ENCODE data around the gene RGS9.
A peak's percentile ranks its signal among the peaks of the same experiment; 100 is the strongest.
"Not testable (repeated sequence)": the region's sequence is repeated elsewhere in the genome, so short reads cannot be mapped to it uniquely, and the experiment has no call there.

RGS9 gene

DNA sequence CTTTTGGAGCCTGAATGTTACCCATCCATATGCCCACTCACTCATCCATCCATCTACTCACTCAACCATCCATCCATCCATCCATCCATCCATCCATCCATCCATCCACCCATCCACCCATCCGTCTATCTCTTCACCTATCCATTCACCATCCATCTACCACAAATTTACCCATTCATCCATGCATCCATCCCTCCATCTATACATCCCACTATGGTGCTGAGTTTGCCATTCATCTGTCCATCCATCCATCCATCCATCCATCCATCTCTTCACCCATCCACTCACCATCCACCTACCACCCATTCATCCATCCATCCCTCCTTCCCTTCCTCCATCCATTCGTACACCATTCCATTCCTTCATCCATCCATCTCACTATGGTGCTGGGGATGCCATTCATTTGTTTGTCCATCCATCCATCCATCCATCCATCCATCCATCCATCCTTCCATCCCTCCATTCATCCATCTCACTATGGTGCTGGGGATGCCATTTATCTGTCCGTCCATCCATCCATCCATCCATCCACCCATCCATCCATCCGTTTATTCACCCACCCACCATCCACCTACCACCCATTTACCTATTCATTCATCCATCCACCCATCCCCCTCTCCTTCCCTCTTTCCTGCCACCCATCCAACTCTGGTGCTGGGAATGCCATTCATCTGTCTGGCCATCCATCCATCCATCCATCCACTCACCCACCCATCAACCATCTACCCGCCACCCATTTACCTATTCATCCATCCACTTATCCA is 39.7 kb downstream of the RGS9 start:
- H4K20me1 ChIP-seq (ENCODE audit: insufficient read depth, low read length): no peaks in the 10 kb centered on the region
- no peaks in the 10 kb centered on the region for H3K9me3 ChIP-seq (replicated peaks; ENCODE audit: insufficient read depth, low read length)
- no peak overlapping the region for H3K4me2 ChIP-seq (ENCODE audit: low read depth, low read length)
- no peaks in the 10 kb centered on the region for H3K36me3 ChIP-seq (replicated peaks; ENCODE audit: insufficient read depth, low read length)
- no peak overlapping the region for H2AFZ ChIP-seq (ENCODE audit: low read length)
- no peaks in the 10 kb centered on the region for H3K79me2 ChIP-seq (ENCODE audit: low read length)
- H3K4me1 ChIP-seq (ENCODE audit: low read length): peaks cover 22% of the 10 kb centered on the region
- H3F3A ChIP-seq (ENCODE audit: insufficient read depth, low read length): peaks cover 7% of the 10 kb centered on the region
- H3K9ac ChIP-seq (ENCODE audit: low read length): no peak overlapping the region
- H3K27me3 ChIP-seq (replicated peaks; ENCODE audit: insufficient read depth, low read length): no peaks in the 10 kb centered on the region
- H3K4me3 ChIP-seq (ENCODE audit: low read length): no peak overlapping the region
- no peaks in the 10 kb centered on the region for H3K9me2 ChIP-seq (replicated peaks; ENCODE audit: insufficient read depth, low read length)
- DNase-seq: no peak
- H3K27ac ChIP-seq (ENCODE audit: low read length): no peak overlapping the region
- TF ChIP-seq EZH2 (optimal IDR thresholded peaks at IDR 0.05; ENCODE audit: low read depth, low read length) (no peak), EZH2phosphoT487 (IDR thresholded peaks at IDR 0.05; ENCODE audit: low read length) (no peak)
- TF ChIP-seq, protein P1, sequence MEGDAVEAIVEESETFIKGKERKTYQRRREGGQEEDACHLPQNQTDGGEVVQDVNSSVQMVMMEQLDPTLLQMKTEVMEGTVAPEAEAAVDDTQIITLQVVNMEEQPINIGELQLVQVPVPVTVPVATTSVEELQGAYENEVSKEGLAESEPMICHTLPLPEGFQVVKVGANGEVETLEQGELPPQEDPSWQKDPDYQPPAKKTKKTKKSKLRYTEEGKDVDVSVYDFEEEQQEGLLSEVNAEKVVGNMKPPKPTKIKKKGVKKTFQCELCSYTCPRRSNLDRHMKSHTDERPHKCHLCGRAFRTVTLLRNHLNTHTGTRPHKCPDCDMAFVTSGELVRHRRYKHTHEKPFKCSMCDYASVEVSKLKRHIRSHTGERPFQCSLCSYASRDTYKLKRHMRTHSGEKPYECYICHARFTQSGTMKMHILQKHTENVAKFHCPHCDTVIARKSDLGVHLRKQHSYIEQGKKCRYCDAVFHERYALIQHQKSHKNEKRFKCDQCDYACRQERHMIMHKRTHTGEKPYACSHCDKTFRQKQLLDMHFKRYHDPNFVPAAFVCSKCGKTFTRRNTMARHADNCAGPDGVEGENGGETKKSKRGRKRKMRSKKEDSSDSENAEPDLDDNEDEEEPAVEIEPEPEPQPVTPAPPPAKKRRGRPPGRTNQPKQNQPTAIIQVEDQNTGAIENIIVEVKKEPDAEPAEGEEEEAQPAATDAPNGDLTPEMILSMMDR (IDR thresholded peaks at IDR 0.05; ENCODE audit: low read length): no peak

DNA sequence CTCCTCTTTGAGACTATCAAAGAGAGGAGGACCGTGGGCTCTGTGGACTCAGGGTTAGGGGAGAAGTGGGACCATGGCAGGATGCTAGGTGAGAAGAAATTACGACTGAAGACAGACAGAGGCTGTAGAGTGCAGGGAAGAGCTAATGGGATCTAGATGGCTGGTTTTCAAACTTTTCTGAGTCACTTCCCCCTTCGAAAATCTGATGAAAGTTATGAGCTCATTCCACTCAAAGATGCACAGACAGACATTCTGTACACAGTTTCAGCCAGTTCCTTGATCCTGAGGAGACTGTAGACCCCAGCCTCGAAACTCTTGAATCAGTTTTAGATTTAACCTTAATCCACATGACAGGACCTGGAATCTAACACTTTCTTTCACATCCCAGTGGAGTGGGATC is 40.7 kb downstream of the RGS9 start:
- no peaks in the 10 kb centered on the region for H3K36me3 ChIP-seq (replicated peaks; ENCODE audit: insufficient read depth, low read length)
- no peak overlapping the region for H3K9ac ChIP-seq (ENCODE audit: low read length)
- peaks cover 13% of the 10 kb centered on the region for H3F3A ChIP-seq (ENCODE audit: insufficient read depth, low read length)
- no peak overlapping the region for H3K4me3 ChIP-seq (ENCODE audit: low read length)
- H3K79me2 ChIP-seq (ENCODE audit: low read length): no peaks in the 10 kb centered on the region
- no peak for DNase-seq
- H3K27me3 ChIP-seq (replicated peaks; ENCODE audit: insufficient read depth, low read length): no peaks in the 10 kb centered on the region
- no peaks in the 10 kb centered on the region for H4K20me1 ChIP-seq (ENCODE audit: insufficient read depth, low read length)
- no peak overlapping the region for H2AFZ ChIP-seq (ENCODE audit: low read length)
- H3K9me3 ChIP-seq (replicated peaks; ENCODE audit: insufficient read depth, low read length): no peaks in the 10 kb centered on the region
- H3K27ac ChIP-seq (ENCODE audit: low read length): no peak overlapping the region
- H3K4me2 ChIP-seq (ENCODE audit: low read depth, low read length): no peak overlapping the region
- H3K4me1 ChIP-seq (ENCODE audit: low read length): peaks cover 32% of the 10 kb centered on the region
- no peaks in the 10 kb centered on the region for H3K9me2 ChIP-seq (replicated peaks; ENCODE audit: insufficient read depth, low read length)
- no peak for TF ChIP-seq EZH2phosphoT487 (IDR thresholded peaks at IDR 0.05; ENCODE audit: low read length)
- no peak for TF ChIP-seq EZH2 (optimal IDR thresholded peaks at IDR 0.05; ENCODE audit: low read depth, low read length)
- TF ChIP-seq, protein P1 (IDR thresholded peaks at IDR 0.05; ENCODE audit: low read length): no peak

DNA sequence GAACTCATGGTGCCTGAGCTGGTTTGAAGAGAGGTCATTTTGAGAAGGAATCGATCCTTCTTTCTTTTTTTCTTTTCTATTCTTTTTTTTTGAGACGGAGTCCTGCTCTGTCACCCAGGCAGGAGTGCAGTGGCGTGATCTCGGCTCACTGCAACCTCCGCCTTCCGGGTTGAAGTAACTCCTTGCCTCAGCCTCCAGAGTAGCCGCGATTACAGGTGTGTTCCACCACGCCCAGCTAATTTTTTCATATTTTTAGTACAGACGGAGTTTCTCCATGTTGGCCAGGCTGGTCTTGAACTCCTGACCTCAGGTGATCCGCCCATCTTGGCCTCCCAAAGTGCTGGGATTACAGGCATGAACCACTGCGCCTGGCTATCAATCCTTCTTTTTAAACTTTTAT is 43.1 kb downstream of the RGS9 start:
- not testable (repeated sequence) for H3K27me3 ChIP-seq (replicated peaks; ENCODE audit: insufficient read depth, low read length); H2AFZ ChIP-seq (ENCODE audit: low read length); H3K9me2 ChIP-seq (replicated peaks; ENCODE audit: insufficient read depth, low read length); H3K36me3 ChIP-seq (replicated peaks; ENCODE audit: insufficient read depth, low read length); H3K79me2 ChIP-seq (ENCODE audit: low read length); H3K9ac ChIP-seq (ENCODE audit: low read length); DNase-seq; H3K9me3 ChIP-seq (replicated peaks; ENCODE audit: insufficient read depth, low read length); H3K27ac ChIP-seq (ENCODE audit: low read length); H3K4me3 ChIP-seq (ENCODE audit: low read length); H4K20me1 ChIP-seq (ENCODE audit: insufficient read depth, low read length); H3K4me2 ChIP-seq (ENCODE audit: low read depth, low read length)
- Histone ChIP-seq H3F3A (ENCODE audit: insufficient read depth, low read length) (peaks cover 13% of the 10 kb centered on the region), H3K4me1 (ENCODE audit: low read length) (peaks cover 32% of the 10 kb centered on the region)

DNA sequence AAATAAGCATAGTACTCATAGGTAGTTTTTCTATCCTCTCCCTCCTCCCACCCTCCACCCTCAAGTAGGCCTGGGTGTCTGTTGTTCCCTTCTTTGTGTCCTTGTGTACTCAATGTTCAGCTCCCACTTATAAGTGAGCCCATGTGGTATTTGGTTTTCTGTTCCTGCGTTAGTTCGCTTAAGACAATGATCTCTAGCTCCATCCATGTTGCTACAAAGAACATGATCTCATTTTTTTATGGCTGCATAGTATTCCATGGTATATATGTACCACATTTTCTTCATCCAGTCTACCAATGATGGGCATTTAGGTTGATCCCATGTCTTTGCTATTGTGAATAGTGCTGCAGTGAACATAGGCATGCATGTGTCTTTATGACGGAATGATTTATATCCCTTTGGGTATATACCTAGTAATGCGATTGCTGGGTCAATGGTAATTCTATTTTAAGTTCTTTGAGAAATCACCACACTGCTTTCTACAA is 43.6 kb downstream of the RGS9 start:
- Histone ChIP-seq H3K27ac (ENCODE audit: low read length) (peak overlapping the region; percentile 76; the same call in 1 of the 2 replicates), H3K4me2 (ENCODE audit: low read depth, low read length) (peak overlapping the region; percentile 69; the same call in 1 of the 2 replicates), H3K4me1 (ENCODE audit: low read length) (peaks cover 32% of the 10 kb centered on the region), H3F3A (ENCODE audit: insufficient read depth, low read length) (peaks cover 13% of the 10 kb centered on the region)
- H3K9me3 ChIP-seq (replicated peaks; ENCODE audit: insufficient read depth, low read length); H2AFZ ChIP-seq (ENCODE audit: low read length); H3K79me2 ChIP-seq (ENCODE audit: low read length); DNase-seq; H3K4me3 ChIP-seq (ENCODE audit: low read length); H3K9ac ChIP-seq (ENCODE audit: low read length); H3K36me3 ChIP-seq (replicated peaks; ENCODE audit: insufficient read depth, low read length); H4K20me1 ChIP-seq (ENCODE audit: insufficient read depth, low read length); H3K27me3 ChIP-seq (replicated peaks; ENCODE audit: insufficient read depth, low read length); H3K9me2 ChIP-seq (replicated peaks; ENCODE audit: insufficient read depth, low read length): not testable (repeated sequence)

All from MM.1S (cell line).